ENCODE results near the gene DDT.
"Not testable (repeated sequence)": the region's sequence is repeated elsewhere in the genome, so short reads cannot be mapped to it uniquely, and the experiment has no call there.

DDT gene

GRCh38 chr22:23956301-23956900, 17.8 kb downstream of the DDT start:
- H3K4me3 ChIP-seq (ENCODE audit: low read depth, low read length); in situ Hi-C loops (cut with HindIII; ENCODE audit: low sequenced_read_pairs): not testable (repeated sequence)
- peak; percentile 59 for DNase-seq (ENCODE audit: low read depth, low spot score)
- TF ChIP-seq CTCF (IDR thresholded peaks at IDR 0.05; ENCODE audit: low read depth, low read length) = peak; percentile 86

- DNase-seq (ENCODE audit: low read depth, low spot score); H3K4me3 ChIP-seq (ENCODE audit: low read depth, low read length); in situ Hi-C loops (cut with HindIII; ENCODE audit: low sequenced_read_pairs): not testable (repeated sequence)
Measured at GRCh38 chr22:23955886-23956285, 18.4 kb downstream of the DDT start.

GRCh38 chr22:23954991-23955305, 19.3 kb downstream of the DDT start:
- in situ Hi-C loops (cut with HindIII; ENCODE audit: low sequenced_read_pairs); H3K4me3 ChIP-seq (ENCODE audit: low read depth, low read length); DNase-seq (ENCODE audit: low read depth, low spot score): not testable (repeated sequence)

- DNase-seq (ENCODE audit: low read depth, low spot score); in situ Hi-C loops (cut with HindIII; ENCODE audit: low sequenced_read_pairs); H3K4me3 ChIP-seq (ENCODE audit: low read depth, low read length): not testable (repeated sequence)
Measured at GRCh38 chr22:23954193-23954990, 19.8 kb downstream of the DDT start.

GRCh38 chr22:23953485-23953884, 20.8 kb downstream of the DDT start:
- in situ Hi-C loops (cut with HindIII; ENCODE audit: low sequenced_read_pairs); DNase-seq (ENCODE audit: low read depth, low spot score); H3K4me3 ChIP-seq (ENCODE audit: low read depth, low read length): not testable (repeated sequence)

- in situ Hi-C loops (cut with HindIII; ENCODE audit: low sequenced_read_pairs); H3K4me3 ChIP-seq (ENCODE audit: low read depth, low read length); DNase-seq (ENCODE audit: low read depth, low spot score): not testable (repeated sequence)
Measured at GRCh38 chr22:23952794-23953405, 21.3 kb downstream of the DDT start.

- peak; percentile 17 for DNase-seq (ENCODE audit: low read depth, low spot score)
- H3K4me3 ChIP-seq (ENCODE audit: low read depth, low read length); in situ Hi-C loops (cut with HindIII; ENCODE audit: low sequenced_read_pairs): not testable (repeated sequence)
Measured at GRCh38 chr22:23951383-23951782, 22.9 kb downstream of the DDT start.

- H3K4me3 ChIP-seq (ENCODE audit: low read depth, low read length); in situ Hi-C loops (cut with HindIII; ENCODE audit: low sequenced_read_pairs); DNase-seq (ENCODE audit: low read depth, low spot score): not testable (repeated sequence)
Measured at GRCh38 chr22:23949764-23950163, 24.5 kb downstream of the DDT start.

GRCh38 chr22:23947391-23947790, 26.9 kb downstream of the DDT start:
- in situ Hi-C loops (cut with HindIII; ENCODE audit: low sequenced_read_pairs); H3K4me3 ChIP-seq (ENCODE audit: low read depth, low read length); DNase-seq (ENCODE audit: low read depth, low spot score): not testable (repeated sequence)

GRCh38 chr22:23940166-23940565, 34.1 kb downstream of the DDT start:
- H3K4me3 ChIP-seq (ENCODE audit: low read depth, low read length); DNase-seq (ENCODE audit: low read depth, low spot score); in situ Hi-C loops (cut with HindIII; ENCODE audit: low sequenced_read_pairs): not testable (repeated sequence)

GRCh38 chr22:23939017-23939357, 35.3 kb downstream of the DDT start:
- DNase-seq (ENCODE audit: low read depth, low spot score) = no peak
- in situ Hi-C loops (cut with HindIII; ENCODE audit: low sequenced_read_pairs) = no loop called here
- no peak overlapping the region for H3K4me3 ChIP-seq (ENCODE audit: low read depth, low read length)
- TF ChIP-seq CTCF (IDR thresholded peaks at IDR 0.05; ENCODE audit: low read depth, low read length) = no peak

Measured in astrocyte of the spinal cord (primary cell).